ENCODE results near the gene PACRGL.

DNA sequence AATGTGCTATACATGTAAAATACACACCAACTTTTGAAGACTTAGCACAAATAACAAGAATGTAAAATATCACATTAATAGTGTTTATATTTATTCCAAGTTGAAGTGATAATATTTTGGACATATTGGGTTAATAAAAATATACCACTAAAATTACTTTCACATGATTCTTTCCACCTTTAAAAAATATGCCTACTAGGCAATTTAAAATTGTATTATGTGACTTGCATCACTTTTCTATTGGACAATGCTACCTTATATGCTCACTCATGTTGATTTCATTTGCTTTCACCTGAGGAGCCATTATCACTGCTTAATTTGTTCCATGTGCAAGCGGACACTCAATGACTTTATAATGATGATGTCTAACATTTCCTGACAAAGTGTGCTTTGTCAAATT is 3.4 kb upstream of the PACRGL start:
- TF ChIP-seq FOXA1 (IDR thresholded peaks at IDR 0.05): no peak
- no peak for TF ChIP-seq BHLHE40 (IDR thresholded peaks at IDR 0.05; ENCODE audit: borderline replicate concordance)
- TF ChIP-seq, protein P1, sequence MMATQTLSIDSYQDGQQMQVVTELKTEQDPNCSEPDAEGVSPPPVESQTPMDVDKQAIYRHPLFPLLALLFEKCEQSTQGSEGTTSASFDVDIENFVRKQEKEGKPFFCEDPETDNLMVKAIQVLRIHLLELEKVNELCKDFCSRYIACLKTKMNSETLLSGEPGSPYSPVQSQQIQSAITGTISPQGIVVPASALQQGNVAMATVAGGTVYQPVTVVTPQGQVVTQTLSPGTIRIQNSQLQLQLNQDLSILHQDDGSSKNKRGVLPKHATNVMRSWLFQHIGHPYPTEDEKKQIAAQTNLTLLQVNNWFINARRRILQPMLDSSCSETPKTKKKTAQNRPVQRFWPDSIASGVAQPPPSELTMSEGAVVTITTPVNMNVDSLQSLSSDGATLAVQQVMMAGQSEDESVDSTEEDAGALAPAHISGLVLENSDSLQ (IDR thresholded peaks at IDR 0.05): no peak
- TF ChIP-seq NFRKB (IDR thresholded peaks at IDR 0.05): no peak
- no peak for TF ChIP-seq CTBP1 (IDR thresholded peaks at IDR 0.05; ENCODE audit: borderline replicate concordance)
- TF ChIP-seq SP1 (IDR thresholded peaks at IDR 0.05): no peak
- TF ChIP-seq ARNT (IDR thresholded peaks at IDR 0.05): no peak
- TF ChIP-seq FOXK2 (IDR thresholded peaks at IDR 0.05): no peak
- no peak for TF ChIP-seq FOXM1 (IDR thresholded peaks at IDR 0.05; ENCODE audit: borderline replicate concordance)

Measured in HEK293T (cell line).